Measurements from ENCODE around the gene EGR4. TPM values are rescaled to one million over a fixed set of nuclear protein-coding genes. Genes with fewer than 3 reads are reported as not detected.

EGR4 gene
- polyA plus RNA-seq, 2 of the 4 experiments (the other 2 are of a cell fraction): 0.03 TPM; not detected in 1

DNA sequence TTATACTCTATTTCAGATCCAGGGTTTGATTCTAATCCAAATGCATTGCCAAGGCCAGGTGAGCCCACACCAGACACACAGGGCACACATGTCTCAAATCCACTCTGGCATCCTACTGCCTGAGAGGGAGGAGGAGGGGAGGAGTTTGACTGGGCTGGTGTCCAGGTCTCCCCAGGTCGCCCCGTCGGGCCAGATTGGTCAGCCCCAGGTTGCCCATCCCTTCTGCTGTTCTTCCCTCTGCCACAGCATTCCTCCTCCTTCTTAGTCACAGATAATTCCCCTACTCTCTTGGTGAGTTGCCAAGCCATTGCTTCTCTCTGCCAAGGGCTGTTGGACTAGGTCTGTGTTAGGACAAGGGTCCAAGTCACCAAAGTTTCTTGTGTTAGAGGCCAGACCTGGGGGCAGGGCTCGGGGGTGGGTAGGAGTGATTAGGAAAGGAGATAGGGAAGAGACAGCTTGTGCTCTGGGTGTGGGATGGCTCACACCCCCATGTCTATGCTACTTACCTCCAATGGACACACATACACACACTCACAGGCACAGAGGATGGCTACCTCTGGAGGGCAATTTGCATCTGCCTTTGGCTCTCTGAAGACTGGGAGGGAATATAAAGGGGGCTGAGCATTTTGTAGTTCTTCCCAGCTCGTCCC is 2.5 kb upstream of the EGR4 start:
- 2% methylated on average over 5 of the region's 5 CpGs for WGBS (ENCODE audit: missing lambda C conversion rate)
- no peak for FAIRE-seq
- H3K4me2 ChIP-seq: no peak overlapping the region
- peak in 1 of 2 experiments; percentile 35 for DNase-seq (ENCODE audit: low read depth in 1 of 2, low spot score in 1 of 2)
- H3K9me3 ChIP-seq: peaks cover 5% of the 10 kb centered on the region; the same call in 2 of the 3 replicates
- H3K4me3 ChIP-seq: no peak overlapping the region
- H3K27ac ChIP-seq: no peak overlapping the region
- H3K4me1 ChIP-seq: peaks cover 18% of the 10 kb centered on the region; the same call in 2 of the 3 replicates
- ATAC-seq: no peak
- ChIA-PET CTCF (interaction anchor here (0.7 to 1.2 kb wide), 2 partner anchors 16 to 48 kb away, joined by 3 read pairs; no protein-coding TSS in a partner anchor), POLR2A (interaction anchor here (0.8 kb wide), 1 partner anchor 90 kb away, joined by 3 read pairs; the partner anchor contains the start of gene ALMS1)
- TF ChIP-seq, protein P1, sequence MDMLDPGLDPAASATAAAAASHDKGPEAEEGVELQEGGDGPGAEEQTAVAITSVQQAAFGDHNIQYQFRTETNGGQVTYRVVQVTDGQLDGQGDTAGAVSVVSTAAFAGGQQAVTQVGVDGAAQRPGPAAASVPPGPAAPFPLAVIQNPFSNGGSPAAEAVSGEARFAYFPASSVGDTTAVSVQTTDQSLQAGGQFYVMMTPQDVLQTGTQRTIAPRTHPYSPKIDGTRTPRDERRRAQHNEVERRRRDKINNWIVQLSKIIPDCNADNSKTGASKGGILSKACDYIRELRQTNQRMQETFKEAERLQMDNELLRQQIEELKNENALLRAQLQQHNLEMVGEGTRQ (IDR thresholded peaks at IDR 0.05): no peak
- TF ChIP-seq HOXB13 (CRISPR knock-in tag; IDR thresholded peaks at IDR 0.05; ENCODE audit: low read depth): no peak
- TF ChIP-seq ZNF302 (CRISPR knock-in tag; IDR thresholded peaks at IDR 0.05): no peak

DNA sequence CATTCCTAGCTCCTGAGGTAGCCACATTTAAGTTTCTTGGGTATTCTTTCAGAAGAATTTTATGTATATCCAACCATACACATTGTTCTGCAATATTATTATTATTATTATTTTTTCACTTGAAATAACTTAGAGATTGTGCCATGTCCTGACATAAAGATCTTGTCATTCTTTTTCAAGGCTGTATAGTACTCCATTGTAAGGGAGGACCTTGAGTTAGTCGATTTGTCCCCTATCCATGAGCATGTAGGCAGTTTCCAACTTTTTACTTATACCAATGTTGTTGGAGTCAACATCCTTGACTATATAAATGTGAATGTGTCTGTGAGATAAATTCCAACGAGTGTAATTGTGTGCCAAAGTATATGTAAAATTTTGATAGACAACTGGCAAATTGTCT is 891 bp upstream of the EGR4 start:
- Histone ChIP-seq H3K4me3 (peak overlapping the region; percentile 58; the same call in 1 of the 3 replicates), H3K4me1 (peaks cover 18% of the 10 kb centered on the region; the same call in 2 of the 3 replicates), H3K4me2 (peak overlapping the region; percentile 95; the same call in 2 of the 3 replicates), H3K27ac (no peak overlapping the region), H3K9me3 (peaks cover 5% of the 10 kb centered on the region; the same call in 2 of the 3 replicates)
- FAIRE-seq (no peak), DNase-seq (ENCODE audit: low read depth in 1 of 2, low spot score in 1 of 2) (no peak), ATAC-seq (no peak)
- TF ChIP-seq, protein P2, sequence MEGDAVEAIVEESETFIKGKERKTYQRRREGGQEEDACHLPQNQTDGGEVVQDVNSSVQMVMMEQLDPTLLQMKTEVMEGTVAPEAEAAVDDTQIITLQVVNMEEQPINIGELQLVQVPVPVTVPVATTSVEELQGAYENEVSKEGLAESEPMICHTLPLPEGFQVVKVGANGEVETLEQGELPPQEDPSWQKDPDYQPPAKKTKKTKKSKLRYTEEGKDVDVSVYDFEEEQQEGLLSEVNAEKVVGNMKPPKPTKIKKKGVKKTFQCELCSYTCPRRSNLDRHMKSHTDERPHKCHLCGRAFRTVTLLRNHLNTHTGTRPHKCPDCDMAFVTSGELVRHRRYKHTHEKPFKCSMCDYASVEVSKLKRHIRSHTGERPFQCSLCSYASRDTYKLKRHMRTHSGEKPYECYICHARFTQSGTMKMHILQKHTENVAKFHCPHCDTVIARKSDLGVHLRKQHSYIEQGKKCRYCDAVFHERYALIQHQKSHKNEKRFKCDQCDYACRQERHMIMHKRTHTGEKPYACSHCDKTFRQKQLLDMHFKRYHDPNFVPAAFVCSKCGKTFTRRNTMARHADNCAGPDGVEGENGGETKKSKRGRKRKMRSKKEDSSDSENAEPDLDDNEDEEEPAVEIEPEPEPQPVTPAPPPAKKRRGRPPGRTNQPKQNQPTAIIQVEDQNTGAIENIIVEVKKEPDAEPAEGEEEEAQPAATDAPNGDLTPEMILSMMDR (IDR thresholded peaks at IDR 0.05): no peak
- TF ChIP-seq CEBPB (IDR thresholded peaks at IDR 0.05): no peak
- no peak for TF ChIP-seq RARB (CRISPR knock-in tag; IDR thresholded peaks at IDR 0.05)
- TF ChIP-seq, protein P3, sequence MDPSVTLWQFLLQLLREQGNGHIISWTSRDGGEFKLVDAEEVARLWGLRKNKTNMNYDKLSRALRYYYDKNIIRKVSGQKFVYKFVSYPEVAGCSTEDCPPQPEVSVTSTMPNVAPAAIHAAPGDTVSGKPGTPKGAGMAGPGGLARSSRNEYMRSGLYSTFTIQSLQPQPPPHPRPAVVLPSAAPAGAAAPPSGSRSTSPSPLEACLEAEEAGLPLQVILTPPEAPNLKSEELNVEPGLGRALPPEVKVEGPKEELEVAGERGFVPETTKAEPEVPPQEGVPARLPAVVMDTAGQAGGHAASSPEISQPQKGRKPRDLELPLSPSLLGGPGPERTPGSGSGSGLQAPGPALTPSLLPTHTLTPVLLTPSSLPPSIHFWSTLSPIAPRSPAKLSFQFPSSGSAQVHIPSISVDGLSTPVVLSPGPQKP (IDR thresholded peaks at IDR 0.05; ENCODE audit: low read depth, low read length): no peak
- TF ChIP-seq RAD21 (conservative IDR thresholded peaks at IDR 0.05 in 1 of 2, IDR thresholded peaks at IDR 0.05 in 1 of 2): no peak
- no peak for TF ChIP-seq ZFP36 (IDR thresholded peaks at IDR 0.05; ENCODE audit: borderline replicate concordance, partially characterized antibody)
- no peak for TF ChIP-seq POLR2AphosphoS2 (conservative IDR thresholded peaks at IDR 0.05; ENCODE audit: low read length)
- no peak for TF ChIP-seq KDM5A (IDR thresholded peaks at IDR 0.05)
- no peak for TF ChIP-seq CBX2 (IDR thresholded peaks at IDR 0.05; ENCODE audit: borderline replicate concordance, low read depth)
- ChIA-PET CTCF (interaction anchor here (0.8 to 8.9 kb wide), 4 partner anchors 15 to 36 kb away, joined by 3 to 107 read pairs (median 14); no protein-coding TSS in a partner anchor), POLR2A (interaction anchor here (1.4 kb wide), 1 partner anchor 91 kb away, joined by 5 read pairs; the partner anchor contains the start of gene ALMS1)
- WGBS (ENCODE audit: missing lambda C conversion rate): 45% methylated on average over 2 of the region's 2 CpGs

DNA sequence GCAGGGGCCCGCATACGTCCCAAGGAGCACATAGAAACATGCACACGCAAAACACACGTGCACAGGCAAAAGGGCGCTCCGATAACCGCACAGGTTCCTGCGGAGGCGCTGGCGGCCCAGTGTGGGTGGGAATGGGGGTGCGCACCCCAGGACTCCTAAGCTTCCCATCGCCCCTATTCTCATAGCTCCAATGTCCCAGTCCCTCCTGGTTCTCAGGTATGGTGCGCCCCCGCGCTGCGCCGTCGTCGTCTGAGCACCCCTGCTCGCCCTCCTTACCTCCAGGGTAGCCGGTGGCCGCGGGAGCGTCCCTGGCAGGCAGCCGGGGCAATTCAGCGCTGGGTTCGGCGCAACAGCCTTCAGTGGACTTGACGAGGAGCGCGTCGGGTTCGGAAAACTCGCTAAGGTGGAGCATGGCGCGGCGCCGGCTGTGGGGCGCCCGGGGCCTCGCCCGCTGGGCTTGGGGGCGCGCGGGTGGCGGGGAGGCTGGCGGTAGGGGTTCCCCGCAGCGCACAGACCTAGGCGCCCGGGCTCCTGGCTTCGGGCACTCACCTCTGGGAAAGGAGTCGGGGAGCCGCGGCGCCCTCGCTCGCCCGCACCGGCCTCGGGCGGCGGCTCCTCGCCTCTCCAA is 328 bp downstream of the EGR4 start:
- ATAC-seq (peak; percentile 11 to 32; a peak in 3 of 6 replicates), FAIRE-seq (no peak), DNase-seq (ENCODE audit: low read depth in 1 of 2, low spot score in 1 of 2) (peak; percentile 38 to 43)
- TF ChIP-seq EP300 (IDR thresholded peaks at IDR 0.05): no peak
- TF ChIP-seq, protein P4, sequence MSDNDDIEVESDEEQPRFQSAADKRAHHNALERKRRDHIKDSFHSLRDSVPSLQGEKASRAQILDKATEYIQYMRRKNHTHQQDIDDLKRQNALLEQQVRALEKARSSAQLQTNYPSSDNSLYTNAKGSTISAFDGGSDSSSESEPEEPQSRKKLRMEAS (IDR thresholded peaks at IDR 0.05): peak; percentile 30; the same call in 1 of the 2 replicates
- ChIA-PET CTCF (interaction anchor here (0.8 to 8.9 kb wide), 10 partner anchors 14 to 116 kb away, joined by 3 to 107 read pairs (median 6); partner anchors contain the start of genes CCT7 and PRADC1), POLR2A (interaction anchor here (1.1 to 1.4 kb wide), 2 partner anchors 59 to 93 kb away, joined by 5 read pairs; partner anchors contain the start of genes ALMS1, CCT7 and PRADC1)
- WGBS (ENCODE audit: missing lambda C conversion rate): 7% methylated on average over 42 of the region's 64 CpGs
- H3K4me2 ChIP-seq: peak overlapping the region; percentile 95
- H3K4me3 ChIP-seq: peak overlapping the region; percentile 58
- H3K4me1 ChIP-seq: peaks cover 18% of the 10 kb centered on the region; the same call in 2 of the 3 replicates
- peaks cover 5% of the 10 kb centered on the region; the same call in 2 of the 3 replicates for H3K9me3 ChIP-seq
- peak overlapping the region in 1 of 2 experiments; percentile 14; a peak in 1 of 6 replicates for H3K27ac ChIP-seq
